Measurements from ENCODE around the gene ST7L. TPM values are rescaled to one million over a fixed set of nuclear protein-coding genes. Genes with fewer than 3 reads are reported as not detected.

ST7L gene
- total RNA-seq, 4 donors from 2014 or later: 13.8 to 25.2 (median 24.4) TPM

GRCh38 chr1:112530832-112531231, 88.1 kb downstream of the ST7L start:
- DNase-seq (ENCODE audit: low spot score in 2 of 2): no peak
- TF ChIP-seq CTCF (IDR thresholded peaks at IDR 0.05) (no peak), POLR2A (IDR thresholded peaks at IDR 0.05) (no peak)
- no peak overlapping the region for H3K4me3 ChIP-seq (ENCODE audit: low read depth, poor library complexity, severe bottlenecking)
- intact Hi-C loops (cut with DNase I; ENCODE audit: low total_unique reads): no loop called here

GRCh38 chr1:112529301-112529700, 89.6 kb downstream of the ST7L start:
- intact Hi-C loops (cut with DNase I; ENCODE audit: low total_unique reads): no loop called here
- DNase-seq (ENCODE audit: low spot score in 2 of 2): no peak
- H3K4me3 ChIP-seq (ENCODE audit: low read depth, poor library complexity, severe bottlenecking): no peak overlapping the region
- no peak for TF ChIP-seq POLR2A (IDR thresholded peaks at IDR 0.05)
- no peak for TF ChIP-seq CTCF (IDR thresholded peaks at IDR 0.05)

- intact Hi-C loops (cut with DNase I; ENCODE audit: low total_unique reads): no loop called here
- no peak overlapping the region for H3K4me3 ChIP-seq (ENCODE audit: low read depth, poor library complexity, severe bottlenecking)
- TF ChIP-seq CTCF (IDR thresholded peaks at IDR 0.05) (no peak), POLR2A (IDR thresholded peaks at IDR 0.05) (no peak)
- no peak for DNase-seq (ENCODE audit: low spot score in 2 of 2)
Observed at GRCh38 chr1:112528076-112528475, 90.9 kb downstream of the ST7L start.

GRCh38 chr1:112527266-112528010, 91.5 kb downstream of the ST7L start:
- DNase-seq (ENCODE audit: low spot score in 2 of 2): no peak
- H3K4me3 ChIP-seq (ENCODE audit: low read depth, poor library complexity, severe bottlenecking): no peak overlapping the region
- 62 to 76% methylated on average over 4 of the region's 4 CpGs for WGBS, 2 donors
- intact Hi-C loops (cut with DNase I; ENCODE audit: low total_unique reads): no loop called here
- TF ChIP-seq CTCF (IDR thresholded peaks at IDR 0.05) (no peak), POLR2A (IDR thresholded peaks at IDR 0.05) (no peak)

- TF ChIP-seq CTCF (IDR thresholded peaks at IDR 0.05) (no peak), POLR2A (IDR thresholded peaks at IDR 0.05) (no peak)
- H3K4me3 ChIP-seq (ENCODE audit: low read depth, poor library complexity, severe bottlenecking): no peak overlapping the region
- WGBS, 2 donors: 93 to 94% methylated on average over 1 of the region's 1 CpG
- intact Hi-C loops (cut with DNase I; ENCODE audit: low total_unique reads): no loop called here
- no peak for DNase-seq (ENCODE audit: low spot score in 2 of 2)
Observed at GRCh38 chr1:112524986-112525385, 94.0 kb downstream of the ST7L start.

GRCh38 chr1:112524251-112524650, 94.7 kb downstream of the ST7L start:
- 53 to 61% methylated on average over 8 of the region's 8 CpGs for WGBS, 2 donors

More at GRCh38 chr1:112524251-112524650, 94.7 kb downstream of the ST7L start:
- H3K4me3 ChIP-seq (ENCODE audit: low read depth, poor library complexity, severe bottlenecking): no peak overlapping the region
- TF ChIP-seq CTCF (IDR thresholded peaks at IDR 0.05) (no peak), POLR2A (IDR thresholded peaks at IDR 0.05) (no peak)
- intact Hi-C loops (cut with DNase I; ENCODE audit: low total_unique reads): no loop called here
- DNase-seq (ENCODE audit: low spot score in 2 of 2): no peak

Measured in lower leg skin (tissue), 4 donors.